Hepatocyte (in vitro differentiated cells): Measurements from ENCODE around the gene EYS.

Source experiments
- CTCF ChIP-seq: fragments of 200-600 bp; sonication (generic); IDR thresholded peaks from 2 replicates; pipeline ENCODE4 v1.5.1; 2016; ENCODE audit warnings: antibody characterized with exemption, mild to moderate bottlenecking; ENCODE audit not compliant: poor library complexity
- EZH2phosphoT487 ChIP-seq: fragments of 200-600 bp; sonication (generic); IDR thresholded peaks from one replicate; pipeline ENCODE4 v1.6.1; 2018; ENCODE audit warnings: antibody characterized with exemption, mild to moderate bottlenecking, low read depth, moderate library complexity; ENCODE audit not compliant: unreplicated experiment, severe bottlenecking

GRCh38 chr6:64128301-64129024 is 1578.6 kb downstream of the EYS start:
- TF ChIP-seq CTCF (no peak), EZH2phosphoT487 (no peak)
